Skeletal muscle satellite cell (primary cell): ENCODE data around the gene NAT16.
A peak's percentile ranks its signal among the peaks of the same experiment; 100 is the strongest.
"Not testable (repeated sequence)": the region's sequence is repeated elsewhere in the genome, so short reads cannot be mapped to it uniquely, and the experiment has no call there.

ENCODE experiments used
- H3K27me3 ChIP-seq: 2 replicates; pipeline ENCODE4 v1.7.0; 2013; ENCODE audit warnings: low read length; ENCODE audit not compliant: control insufficient read depth, insufficient read depth
- H3K36me3 ChIP-seq: 2 replicates; pipeline ENCODE4 v1.7.0; 2013; ENCODE audit warnings: mild to moderate bottlenecking, control low read depth, low read length; ENCODE audit not compliant: insufficient read depth
- H3K4me1 ChIP-seq: 2 replicates; pipeline ENCODE4 v1.7.0; 2013; ENCODE audit warnings: low read length; ENCODE audit not compliant: control insufficient read depth, insufficient read depth
- H3K4me2 ChIP-seq: 2 replicates; pipeline ENCODE4 v1.7.0; 2013; ENCODE audit warnings: mild to moderate bottlenecking, low read length
- H3K4me3 ChIP-seq: 2 replicates; pipeline ENCODE4 v1.7.0; 2013; ENCODE audit warnings: low read length
- H3K9ac ChIP-seq: 2 replicates; pipeline ENCODE4 v1.7.0; 2013; ENCODE audit warnings: mild to moderate bottlenecking, low read depth, low read length, moderate library complexity
- H3K9me3 ChIP-seq: replicated peaks from 2 replicates; pipeline ENCODE4 v1.7.0; 2013; ENCODE audit warnings: mild to moderate bottlenecking, control low read depth, low read length

The NAT16 gene

DNA sequence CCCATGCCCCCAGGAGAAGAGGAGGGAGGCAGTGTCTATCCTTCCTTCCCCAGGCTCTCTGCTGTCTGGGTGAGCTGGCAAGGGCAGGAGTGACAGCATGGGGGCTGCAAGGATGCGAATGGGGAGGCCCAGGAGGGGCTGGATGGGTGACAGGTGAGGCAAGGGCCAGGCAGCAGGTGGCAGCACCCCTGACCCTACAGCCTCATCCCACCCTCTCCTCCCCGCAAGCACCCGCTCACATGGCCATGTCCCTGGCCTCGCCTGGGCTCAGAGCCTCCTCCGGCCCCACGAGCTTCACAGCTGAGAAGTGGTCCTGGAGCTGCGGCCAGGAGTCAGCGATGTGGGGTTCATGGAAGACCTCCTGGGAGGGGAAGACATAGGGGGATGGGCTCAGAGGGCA lies 31.9 kb upstream of the NAT16 start:
- Histone ChIP-seq H3K4me1 (peaks cover 21% of the 10 kb centered on the region), H3K27me3 (no peaks in the 10 kb centered on the region), H3K4me3 (no peak overlapping the region), H3K9ac (no peak overlapping the region), H3K4me2 (no peak overlapping the region), H3K36me3 (peaks cover 48% of the 10 kb centered on the region), H3K9me3 (no peaks in the 10 kb centered on the region)

DNA sequence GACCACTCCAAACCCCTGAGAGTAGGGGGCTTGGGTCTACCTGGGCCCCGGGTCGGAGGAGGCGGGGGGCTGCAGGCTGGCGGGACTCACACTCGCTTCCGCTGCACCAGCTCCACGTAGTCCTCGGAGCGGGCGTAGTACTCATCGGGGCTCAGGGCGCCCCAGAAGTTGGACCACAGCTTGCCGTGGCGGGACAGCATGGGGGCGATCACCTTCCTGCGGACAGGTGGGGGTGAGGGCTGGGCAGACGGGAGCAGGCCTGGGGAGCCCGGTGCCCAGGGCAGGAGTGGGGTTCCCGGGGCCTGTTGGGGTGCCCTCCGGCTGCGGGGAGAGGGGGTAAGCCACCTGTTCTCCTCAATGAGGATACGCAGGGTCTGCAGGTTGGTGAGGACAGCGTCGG lies 31.4 kb upstream of the NAT16 start:
- no peaks in the 10 kb centered on the region for H3K9me3 ChIP-seq
- H3K4me2 ChIP-seq = no peak overlapping the region
- peaks cover 20% of the 10 kb centered on the region for H3K4me1 ChIP-seq
- H3K36me3 ChIP-seq = peaks cover 48% of the 10 kb centered on the region
- no peaks in the 10 kb centered on the region for H3K27me3 ChIP-seq
- no peak overlapping the region for H3K4me3 ChIP-seq
- no peak overlapping the region for H3K9ac ChIP-seq

DNA sequence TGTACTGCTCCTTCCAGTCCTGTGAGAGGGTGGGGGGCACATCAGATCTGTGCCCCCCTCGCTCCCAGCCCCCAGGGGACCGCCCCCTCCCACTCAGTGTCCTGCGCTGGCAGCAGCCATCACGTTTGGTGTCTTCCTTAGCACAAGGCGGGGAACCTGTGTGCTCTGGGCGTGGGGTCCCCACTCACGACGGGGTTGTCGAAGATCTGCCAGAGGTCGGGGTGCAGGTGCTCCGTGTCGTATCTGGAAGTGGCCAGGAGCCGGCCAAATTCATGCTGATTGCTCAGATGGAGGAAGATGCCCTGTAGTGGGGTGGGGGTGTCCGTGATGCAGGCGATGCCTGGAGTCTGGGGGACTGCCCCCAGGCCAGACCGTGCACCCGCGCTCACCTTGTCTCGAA lies 30.1 kb upstream of the NAT16 start:
- Histone ChIP-seq H3K4me3 (no peak overlapping the region), H3K4me1 (peaks cover 6% of the 10 kb centered on the region), H3K36me3 (peaks cover 51% of the 10 kb centered on the region), H3K4me2 (no peak overlapping the region), H3K9me3 (no peaks in the 10 kb centered on the region), H3K27me3 (no peaks in the 10 kb centered on the region), H3K9ac (no peak overlapping the region)

DNA sequence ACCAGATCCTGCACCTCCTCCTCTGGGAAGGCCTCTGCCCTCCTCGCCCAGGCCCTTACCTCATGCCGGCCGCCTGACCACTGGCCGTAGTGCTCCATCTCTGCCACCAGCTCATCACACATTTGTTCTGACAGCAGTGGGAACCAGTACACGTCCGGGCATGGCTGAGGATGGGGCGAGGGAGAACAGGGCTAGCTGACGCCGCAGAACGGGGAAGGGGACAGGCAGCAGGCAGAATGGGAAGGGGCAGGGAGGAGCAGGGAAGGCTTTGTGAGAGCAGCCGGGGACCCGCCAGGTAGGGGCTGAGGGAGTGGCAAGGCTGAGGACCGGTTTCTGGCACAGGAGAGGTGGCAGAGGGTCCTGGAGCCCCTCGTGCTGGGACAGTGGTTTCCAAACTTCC lies 28.7 kb upstream of the NAT16 start:
- Histone ChIP-seq H3K4me1 (no peaks in the 10 kb centered on the region), H3K4me2 (no peak overlapping the region), H3K36me3 (peaks cover 46% of the 10 kb centered on the region)

DNA sequence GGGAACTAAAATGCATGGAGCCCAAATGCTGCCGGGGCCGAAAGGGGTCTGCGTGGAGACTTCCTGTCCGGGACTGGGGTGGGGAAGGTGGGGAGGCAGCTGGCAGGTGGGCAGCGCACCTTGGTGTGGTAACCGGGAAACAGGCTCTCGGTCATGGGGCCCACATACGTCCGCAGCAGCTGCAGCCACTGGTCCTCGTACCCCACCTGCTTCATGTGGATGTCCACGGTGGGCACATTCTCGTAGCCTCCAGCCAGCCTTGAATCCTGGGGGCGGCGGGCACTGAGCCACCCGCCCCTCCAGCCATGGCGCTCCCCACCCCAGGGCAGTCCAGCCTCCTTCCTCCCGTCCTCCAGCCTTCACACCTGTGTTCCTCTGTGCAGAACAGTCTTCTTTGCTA lies 27.4 kb upstream of the NAT16 start:
- no peak overlapping the region for H3K4me2 ChIP-seq
- peaks cover 37% of the 10 kb centered on the region for H3K36me3 ChIP-seq

More for the DNA sequence above, 28.7 kb upstream of the NAT16 start:
- Histone ChIP-seq H3K9me3 (no peaks in the 10 kb centered on the region), H3K4me3 (no peak overlapping the region), H3K9ac (no peak overlapping the region), H3K27me3 (no peaks in the 10 kb centered on the region)

DNA sequence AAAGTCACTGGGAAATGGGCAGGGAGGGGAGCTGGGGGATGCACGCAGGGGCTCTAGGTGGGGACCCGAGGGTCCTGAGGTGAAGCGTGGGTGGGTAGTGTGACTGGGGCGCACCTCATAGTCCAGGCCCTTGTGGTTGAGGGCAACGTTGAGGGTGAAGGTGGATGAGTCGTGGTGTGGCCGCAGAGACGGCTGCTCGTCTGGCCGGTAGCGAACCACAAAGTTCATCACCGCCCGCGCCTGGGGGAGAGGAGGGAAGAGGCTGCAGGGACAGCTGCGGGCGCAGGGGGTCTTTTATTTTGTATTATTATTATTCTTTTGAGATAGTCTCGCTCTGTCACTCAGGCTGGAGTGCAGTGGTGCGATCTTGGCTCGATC lies 26.6 kb upstream of the NAT16 start:
- H3K4me2 ChIP-seq = no peak overlapping the region
- H3K4me3 ChIP-seq = no peak overlapping the region
- H3K27me3 ChIP-seq = peaks cover 17% of the 10 kb centered on the region
- peaks cover 6% of the 10 kb centered on the region for H3K4me1 ChIP-seq
- H3K9me3 ChIP-seq = no peaks in the 10 kb centered on the region
- no peak overlapping the region for H3K9ac ChIP-seq
- H3K36me3 ChIP-seq = peaks cover 35% of the 10 kb centered on the region

More for the DNA sequence above, 27.4 kb upstream of the NAT16 start:
- no peak overlapping the region for H3K4me3 ChIP-seq
- H3K9ac ChIP-seq = no peak overlapping the region
- H3K4me1 ChIP-seq = no peaks in the 10 kb centered on the region
- H3K9me3 ChIP-seq = no peaks in the 10 kb centered on the region
- H3K27me3 ChIP-seq = peaks cover 9% of the 10 kb centered on the region

DNA sequence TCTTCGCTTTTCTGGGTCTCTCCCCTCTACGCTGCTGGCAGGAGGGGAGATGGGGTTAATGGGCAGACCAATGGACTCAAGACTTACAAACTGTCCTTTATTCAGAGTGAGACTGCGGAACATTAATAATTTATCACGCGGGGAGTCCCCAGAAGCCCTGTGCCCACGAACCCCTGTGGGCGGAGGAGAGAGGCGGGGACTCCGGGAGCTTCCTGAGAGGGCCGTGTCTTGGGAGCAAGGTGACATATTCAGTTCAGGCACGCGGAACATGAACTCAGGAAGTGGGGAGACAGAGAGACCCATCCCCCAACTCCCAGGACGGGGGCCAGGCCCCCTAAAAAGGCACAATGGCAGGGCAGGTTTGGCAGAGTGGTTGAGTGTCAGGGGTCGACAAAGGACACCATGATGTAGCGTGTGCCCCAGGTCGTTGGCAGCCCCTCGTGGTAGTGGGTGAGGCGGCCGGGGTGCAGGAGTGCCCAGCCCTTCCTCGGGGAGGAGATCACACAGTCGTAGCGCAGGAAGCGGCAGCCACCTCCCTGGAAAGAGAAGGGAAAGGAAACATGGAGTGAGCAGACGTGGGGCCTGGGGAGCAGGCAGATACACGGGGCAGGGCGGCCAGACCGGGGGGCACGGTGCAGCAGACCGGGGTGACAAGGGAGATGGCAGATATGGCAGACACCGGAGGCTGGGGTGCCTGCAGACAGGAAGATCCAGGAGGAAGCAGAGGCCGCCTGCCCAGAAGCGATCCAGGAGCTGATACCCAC lies 26.0 kb upstream of the NAT16 start:
- H3K4me1 ChIP-seq = peaks cover 7% of the 10 kb centered on the region
- no peak overlapping the region for H3K4me3 ChIP-seq
- no peaks in the 10 kb centered on the region for H3K9me3 ChIP-seq
- peaks cover 32% of the 10 kb centered on the region for H3K36me3 ChIP-seq
- peaks cover 20% of the 10 kb centered on the region for H3K27me3 ChIP-seq
- H3K4me2 ChIP-seq = no peak overlapping the region
- H3K9ac ChIP-seq = no peak overlapping the region

DNA sequence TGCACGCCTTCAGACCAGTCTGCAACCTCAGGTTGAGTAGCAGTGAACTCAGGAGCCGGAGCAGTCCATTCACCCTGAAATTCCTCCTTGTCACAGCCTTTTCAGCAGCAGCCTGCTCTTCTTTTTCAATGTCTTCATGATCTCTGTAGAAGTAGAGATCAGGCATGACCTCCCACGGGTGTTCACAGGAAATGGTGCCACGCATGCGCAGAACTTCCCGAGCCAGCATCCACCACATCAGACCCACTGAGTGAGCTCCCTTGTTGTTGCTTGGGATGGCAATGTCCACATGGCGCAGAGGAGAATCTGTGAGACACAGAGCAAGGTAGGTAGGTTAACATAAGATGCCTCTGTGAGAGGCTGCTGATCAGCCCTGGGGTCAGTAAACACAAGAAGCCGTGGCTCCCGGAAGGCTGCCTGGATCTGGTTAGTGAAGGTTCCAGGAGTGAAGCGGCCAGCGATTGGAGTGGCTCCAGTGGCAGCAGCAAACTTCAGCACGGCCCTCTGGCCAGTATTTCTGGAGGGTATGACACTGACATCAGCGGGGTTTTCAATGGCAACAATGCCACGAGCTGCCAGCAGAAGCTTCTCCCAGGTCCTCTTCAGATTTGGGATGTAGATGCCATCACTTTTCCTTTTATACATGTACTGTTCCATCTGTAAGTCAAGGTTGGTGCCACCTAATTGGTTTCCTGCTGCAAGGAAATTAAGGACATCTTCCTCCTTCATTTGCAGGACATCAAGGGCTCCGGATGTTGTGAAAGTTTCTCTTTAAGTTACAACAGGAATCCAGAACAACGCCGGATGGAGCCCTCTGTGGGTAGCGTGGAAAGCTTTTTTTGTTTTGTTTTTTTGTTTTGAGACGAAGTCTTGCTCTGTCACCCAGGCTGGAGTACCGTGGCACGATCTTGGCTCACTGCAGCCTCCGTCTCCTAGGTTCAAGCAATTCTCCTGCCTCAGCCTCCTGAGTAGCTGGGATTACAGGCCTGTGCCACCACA lies 23.9 kb upstream of the NAT16 start:
- H3K9me3 ChIP-seq, H3K4me3 ChIP-seq, H3K4me1 ChIP-seq, H3K9ac ChIP-seq: not testable (repeated sequence)
- Histone ChIP-seq H3K27me3 (peaks cover 33% of the 10 kb centered on the region), H3K36me3 (peaks cover 18% of the 10 kb centered on the region), H3K4me2 (peak overlapping the region; percentile 8)

DNA sequence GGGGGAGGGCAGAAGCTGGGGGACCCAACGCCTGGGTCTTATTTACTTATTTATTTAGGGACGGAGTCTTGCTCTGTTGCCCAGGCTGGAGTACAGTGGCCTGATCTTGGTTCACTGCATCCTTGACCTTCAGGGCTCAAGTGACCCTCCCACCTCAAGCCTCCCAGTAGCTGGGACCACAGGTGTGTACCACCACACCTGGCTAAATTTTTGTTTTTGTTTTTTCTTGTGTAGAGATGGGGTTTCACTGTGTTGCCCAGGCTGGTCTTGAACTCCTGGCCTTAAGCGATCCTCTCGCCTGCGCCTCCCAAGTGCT lies 22.5 kb upstream of the NAT16 start:
- peaks cover 7% of the 10 kb centered on the region for H3K4me1 ChIP-seq
- H3K9me3 ChIP-seq = no peaks in the 10 kb centered on the region
- peaks cover 33% of the 10 kb centered on the region for H3K27me3 ChIP-seq
- H3K36me3 ChIP-seq = peaks cover 13% of the 10 kb centered on the region
- H3K9ac ChIP-seq = no peak overlapping the region
- no peak overlapping the region for H3K4me2 ChIP-seq
- no peak overlapping the region for H3K4me3 ChIP-seq

DNA sequence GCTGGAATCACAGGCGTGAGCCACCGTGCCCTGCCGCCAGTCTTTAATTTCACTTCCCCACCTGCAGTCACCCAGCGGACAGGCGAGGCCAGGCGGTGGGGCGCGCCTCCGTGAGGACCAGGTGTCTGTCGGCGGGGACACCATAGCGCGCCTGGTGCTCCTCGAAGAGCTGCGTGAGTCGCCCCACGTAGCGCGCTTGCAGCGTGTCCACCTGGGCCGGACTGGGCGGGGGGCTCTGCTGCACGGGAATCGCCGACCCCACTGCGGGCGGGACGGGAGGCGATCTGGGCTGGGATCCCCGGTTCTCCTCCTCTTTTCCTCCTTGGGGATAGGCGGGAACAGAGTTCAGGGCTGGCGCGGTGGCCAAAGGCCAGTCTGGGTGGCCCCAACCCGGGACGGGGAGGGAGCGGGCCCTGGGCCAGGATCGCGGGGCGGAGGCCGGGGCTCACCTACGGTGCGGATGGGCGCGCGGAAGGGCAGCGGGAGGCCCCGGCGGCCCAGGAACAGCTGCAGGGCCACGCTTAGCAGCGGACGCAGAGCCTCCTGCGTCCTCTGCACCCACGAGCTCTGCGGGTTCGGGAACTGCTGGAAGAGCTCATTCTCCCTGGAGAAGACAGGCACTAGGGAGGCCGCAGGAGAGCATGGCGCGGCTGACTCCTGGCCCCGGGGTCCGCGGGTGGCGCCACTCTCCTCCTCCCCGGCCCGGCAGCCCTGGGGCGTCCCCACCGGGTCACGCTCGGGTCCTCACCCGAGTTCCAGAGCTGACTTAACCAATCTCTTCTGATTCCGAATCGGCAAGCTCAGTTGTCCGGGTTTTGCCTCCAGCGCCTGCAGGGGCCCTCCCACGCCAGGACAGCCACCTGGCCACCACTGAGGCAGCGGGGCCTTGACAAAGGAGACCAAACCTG lies 21.9 kb upstream of the NAT16 start:
- no peak overlapping the region for H3K9ac ChIP-seq
- no peak overlapping the region for H3K4me3 ChIP-seq
- H3K9me3 ChIP-seq = no peaks in the 10 kb centered on the region
- H3K27me3 ChIP-seq = peaks cover 33% of the 10 kb centered on the region
- H3K4me2 ChIP-seq = peak overlapping the region; percentile 63
- peaks cover 9% of the 10 kb centered on the region for H3K36me3 ChIP-seq
- peaks cover 7% of the 10 kb centered on the region for H3K4me1 ChIP-seq
